GM23248 (cell line): ENCODE measurements around the gene PSMA7.

Experiments used
- EZH2 ChIP-seq: fragments of 200-600 bp; sonication (generic); IDR thresholded peaks from 2 replicates; pipeline ENCODE4 v1.6.1; 2018; ENCODE audit warnings: antibody characterized with exemption, mild to moderate bottlenecking; ENCODE audit not compliant: insufficient read depth, poor library complexity, severe bottlenecking
- EZH2phosphoT487 ChIP-seq: fragments of 200-600 bp; sonication (generic); IDR thresholded peaks from 2 replicates; pipeline ENCODE4 v1.6.1; 2018; ENCODE audit warnings: antibody characterized with exemption, moderate library complexity, mild to moderate bottlenecking, low read depth; ENCODE audit not compliant: insufficient read depth

- no peak for TF ChIP-seq EZH2
- TF ChIP-seq EZH2phosphoT487, result no peak
Observed at GRCh38 chr20:62129731-62130531, 13.3 kb downstream of the PSMA7 start.
